HepG2 (cell line): ENCODE measurements around the gene CAGE1. TPM values are rescaled to one million over a fixed set of nuclear protein-coding genes. Genes with fewer than 3 reads are reported as not detected.

Source experiments
- ATRX ChIP-seq: sonication (generic); formaldehyde crosslinking; IDR thresholded peaks from 2 replicates; pipeline ENCODE4 v1.4.0; 2020; ENCODE audit warnings: missing genetic modification reagents, borderline replicate concordance
- BCL3 ChIP-seq: sonication (generic); formaldehyde crosslinking; IDR thresholded peaks from 2 replicates; pipeline ENCODE4 v1.5.1; 2020; ENCODE audit warnings: mild to moderate bottlenecking, missing genetic modification reagents, moderate library complexity
- CEBPZ ChIP-seq: IDR thresholded peaks from 2 replicates; pipeline ENCODE4 v1.6.1; 2012; ENCODE audit warnings: low read length, improper control_type of control experiment
- KDM1A ChIP-seq: IDR thresholded peaks from 2 replicates; pipeline ENCODE4 v1.6.1; 2016; ENCODE audit warnings: missing compliant biosample characterization
- KLF11 ChIP-seq: IDR thresholded peaks from 2 replicates; pipeline ENCODE4 v1.6.1; 2016; ENCODE audit warnings: missing compliant biosample characterization
- MAZ ChIP-seq, 2 experiments: sonication (generic) in 1 of 2; formaldehyde crosslinking in 1 of 2; IDR thresholded peaks; 2 replicates each; pipeline versions ENCODE4 v1.5.0 to v1.6.1; 2012 to 2020; ENCODE audit warnings: low read depth in 2 of 2, mild to moderate bottlenecking in 2 of 2, borderline replicate concordance in 1 of 2, improper control_type of control experiment in 1 of 2, low read length in 1 of 2, missing genetic modification reagents in 1 of 2, moderate library complexity in 1 of 2
- NFIC ChIP-seq: IDR thresholded peaks from 2 replicates; pipeline ENCODE4 v1.6.1; 2012; ENCODE audit warnings: mild to moderate bottlenecking, low read length, inconsistent platforms
- THAP7 ChIP-seq: sonication (generic); formaldehyde crosslinking; IDR thresholded peaks from 2 replicates; pipeline ENCODE4 v1.8.1; 2023; ENCODE audit warnings: mild to moderate bottlenecking, missing genetic modification reagents
- TRAFD1 ChIP-seq: sonication (generic); formaldehyde crosslinking; IDR thresholded peaks from 2 replicates; pipeline ENCODE4 v1.5.1; 2020; ENCODE audit warnings: missing genetic modification reagents, mild to moderate bottlenecking, borderline replicate concordance
- ZFP62 ChIP-seq: sonication (generic); formaldehyde crosslinking; IDR thresholded peaks from 2 replicates; pipeline ENCODE4 v1.4.0; 2020; ENCODE audit warnings: missing genetic modification reagents
- ZNF205 ChIP-seq: IDR thresholded peaks from 2 replicates; pipeline ENCODE4 v1.6.1; 2018; ENCODE audit warnings: missing biosample characterization, missing genetic modification reagents
- ZNF230 ChIP-seq: sonication (generic); formaldehyde crosslinking; IDR thresholded peaks from 2 replicates; pipeline ENCODE4 v1.4.0; 2020; ENCODE audit warnings: mild to moderate bottlenecking, missing genetic modification reagents
- ZNF337 ChIP-seq: sonication (generic); formaldehyde crosslinking; IDR thresholded peaks from 2 replicates; pipeline ENCODE4 v1.5.1; 2020; ENCODE audit warnings: missing genetic modification reagents, low read depth, mild to moderate bottlenecking, borderline replicate concordance
- ZNF44 ChIP-seq: sonication (generic); formaldehyde crosslinking; IDR thresholded peaks from 2 replicates; pipeline ENCODE4 v1.5.1; 2020; ENCODE audit warnings: mild to moderate bottlenecking, missing genetic modification reagents
- ZNF569 ChIP-seq: sonication (generic); formaldehyde crosslinking; IDR thresholded peaks from 2 replicates; pipeline ENCODE4 v1.5.0; 2020; ENCODE audit warnings: mild to moderate bottlenecking, missing genetic modification reagents, moderate library complexity, borderline replicate concordance
- ZNF570 ChIP-seq: sonication (generic); formaldehyde crosslinking; IDR thresholded peaks from 2 replicates; pipeline ENCODE4 v1.4.0; 2020; ENCODE audit warnings: mild to moderate bottlenecking, missing genetic modification reagents, borderline replicate concordance
- ZNF629 ChIP-seq: sonication (generic); formaldehyde crosslinking; conservative IDR thresholded peaks from 2 replicates; pipeline ENCODE4 v1.5.0; 2020; ENCODE audit warnings: missing genetic modification reagents
- ZNF674 ChIP-seq: sonication (generic); formaldehyde crosslinking; IDR thresholded peaks from 2 replicates; pipeline ENCODE4 v1.5.0; 2020; ENCODE audit warnings: low read depth, mild to moderate bottlenecking, missing genetic modification reagents
- ZNF724P ChIP-seq: sonication (generic); formaldehyde crosslinking; IDR thresholded peaks from 2 replicates; pipeline ENCODE4 v1.8.0; 2022; ENCODE audit warnings: missing genetic modification reagents, borderline replicate concordance
- ZNF883 ChIP-seq: sonication (generic); formaldehyde crosslinking; IDR thresholded peaks from 2 replicates; pipeline ENCODE4 v1.5.1; 2020; ENCODE audit warnings: mild to moderate bottlenecking, missing genetic modification reagents; ENCODE audit errors: not compliant biosample characterization
- polyA plus RNA-seq, 8 experiments: library from polyadenylated mRNA; depleted of rRNA in 3 of 8; stranded (reverse) in 7 of 8; unstranded in 1 of 8; fragments of >200 nt; fragmentation: Illumina TruSeq in 4 of 8; extraction: Trizol in 4 of 8; gene quantifications; 2 replicates each; pipeline versions ENCODE4 v1.2.1 to v1.2.3, GENCODE V29; 2011 to 2016; ENCODE audit warnings: low read depth in 4 of 8, missing spikeins in 1 of 8, mixed read lengths in 1 of 8; ENCODE audit not compliant: insufficient read depth in 1 of 8
- total RNA-seq, 5 experiments: library from RNA; depleted of rRNA; stranded (reverse); fragments of >200 nt; fragmentation: Illumina TruSeq; extraction: Trizol; gene quantifications; 2 replicates each; pipeline ENCODE4 v1.2.3, GENCODE V29; 2016; ENCODE audit warnings: low read depth in 1 of 5

The CAGE1 gene
- total and polyA plus RNA-seq, 2 of the 13 experiments (the other 11 are each of a cell fraction or from before 2014, with no cell fraction given): 0.03 to 0.15 TPM

- TF ChIP-seq ZNF883 (peak; percentile 95), ZNF570 (no peak), TRAFD1 (CRISPR knock-in tag) (no peak; the same call in 1 of the 2 replicates), CEBPZ (no peak), ZNF724P (CRISPR knock-in tag) (peak; percentile 74; the same call in 1 of the 2 replicates), ZNF230 (peak; percentile 96), ZNF674 (CRISPR knock-in tag) (0 out of 2 replicates have a peak, but pooled peaks have one; percentile 71), BCL3 (peak; percentile 97), ZNF569 (CRISPR knock-in tag) (peak; percentile 96), ZNF205 (CRISPR knock-in tag) (peak; percentile 67; the same call in 1 of the 2 replicates), KLF11 (CRISPR knock-in tag) (peak; percentile 79), ZFP62 (CRISPR knock-in tag) (no peak), THAP7 (no peak), ATRX (CRISPR knock-in tag) (no peak), NFIC (no peak), KDM1A (CRISPR knock-in tag) (peak; percentile 10; the same call in 1 of the 2 replicates), ZNF44 (CRISPR knock-in tag) (peak; percentile 98), ZNF629 (no peak; the same call in 1 of the 2 replicates), ZNF337 (CRISPR knock-in tag) (peak; percentile 94; the same call in 1 of the 2 replicates), MAZ (IDR thresholded peaks at IDR 0.05; ENCODE audit: borderline replicate concordance, low read depth, low read length) (peak; percentile 42; the same call in 1 of the 2 replicates), MAZ (CRISPR knock-in tag; IDR thresholded peaks at IDR 0.05; ENCODE audit: low read depth) (peak; percentile 88)
Observed at GRCh38 chr6:7389451-7390225, at the start of gene CAGE1, which contains the start of gene RIOK1 (continued).
